ENCODE data around the gene VAMP8. TPM values are rescaled to one million over a fixed set of nuclear protein-coding genes. Genes with fewer than 3 reads are reported as not detected.

Gene VAMP8
- total RNA-seq, 2 donors from 2014 or later: 80.4 to 146 TPM

GRCh38 chr2:85597241-85597640, 19.9 kb downstream of the VAMP8 start:
- peaks cover 26% of the 10 kb centered on the region for H3K36me3 Mint-ChIP-seq (ENCODE audit: low read depth)
- Histone ChIP-seq H3K4me1 (ENCODE audit: control insufficient read depth, insufficient read depth, low read length) (peaks cover 8% of the 10 kb centered on the region), H3K9ac (ENCODE audit: extremely low read depth, low read length, poor library complexity, severe bottlenecking) (no peak overlapping the region), H3K9me3 (ENCODE audit: control insufficient read depth, low read length) (no peaks in the 10 kb centered on the region), H3K27me3 (ENCODE audit: control insufficient read depth, insufficient read depth, low read length, poor library complexity, severe bottlenecking) (no peaks in the 10 kb centered on the region), H3K27ac (ENCODE audit: low read depth, low read length) (no peak overlapping the region), H3K36me3 (ENCODE audit: control insufficient read depth, insufficient read depth, low read length) (peaks cover 30% of the 10 kb centered on the region), H3K4me3 (ENCODE audit: low read length) (peak overlapping the region; percentile 91)
- no peak overlapping the region for H3K27ac Mint-ChIP-seq
- H3K4me3 Mint-ChIP-seq: peak overlapping the region; percentile 99
- H3K4me1 Mint-ChIP-seq: peaks cover 21% of the 10 kb centered on the region
- no peak for DNase-seq
- WGBS, 2 experiments (ENCODE audit: insufficient coverage in 1 of 2, insufficient read length in 1 of 2): 94 to 100% methylated on average over 4 to 5 of the region's 5 CpGs
- H3K9me3 Mint-ChIP-seq: no peaks in the 10 kb centered on the region
- no peak for TF ChIP-seq CTCF (conservative IDR thresholded peaks at IDR 0.05)
- no peaks in the 10 kb centered on the region for H3K27me3 Mint-ChIP-seq (ENCODE audit: insufficient read depth)

GRCh38 chr2:85598594-85599340, 21.4 kb downstream of the VAMP8 start:
- Histone ChIP-seq H3K9ac (ENCODE audit: extremely low read depth, low read length, poor library complexity, severe bottlenecking) (no peak overlapping the region), H3K4me1 (ENCODE audit: control insufficient read depth, insufficient read depth, low read length) (peaks cover 8% of the 10 kb centered on the region), H3K36me3 (ENCODE audit: control insufficient read depth, insufficient read depth, low read length) (peaks cover 30% of the 10 kb centered on the region), H3K27me3 (ENCODE audit: control insufficient read depth, insufficient read depth, low read length, poor library complexity, severe bottlenecking) (no peaks in the 10 kb centered on the region), H3K9me3 (ENCODE audit: control insufficient read depth, low read length) (no peaks in the 10 kb centered on the region), H3K27ac (ENCODE audit: low read depth, low read length) (no peak overlapping the region), H3K4me3 (ENCODE audit: low read length) (peak overlapping the region; percentile 56)
- Mint-ChIP-seq H3K4me3 (no peak overlapping the region), H3K27me3 (ENCODE audit: insufficient read depth) (no peaks in the 10 kb centered on the region), H3K36me3 (ENCODE audit: low read depth) (peaks cover 26% of the 10 kb centered on the region), H3K27ac (no peak overlapping the region), H3K9me3 (no peaks in the 10 kb centered on the region), H3K4me1 (peaks cover 22% of the 10 kb centered on the region)
- 91 to 94% methylated on average over 7 to 14 of the region's 14 CpGs for WGBS, 2 experiments (ENCODE audit: insufficient coverage in 1 of 2, insufficient read length in 1 of 2)
- no peak for TF ChIP-seq CTCF (conservative IDR thresholded peaks at IDR 0.05)
- DNase-seq: peak; percentile 36

- H3K4me3 ChIP-seq (ENCODE audit: low read length): no peak overlapping the region
- DNase-seq: peak; percentile 41
- TF ChIP-seq CTCF (conservative IDR thresholded peaks at IDR 0.05): no peak
- H3K27me3 ChIP-seq (ENCODE audit: control insufficient read depth, insufficient read depth, low read length, poor library complexity, severe bottlenecking): no peaks in the 10 kb centered on the region
- no peak overlapping the region for H3K27ac ChIP-seq (ENCODE audit: low read depth, low read length)
- Mint-ChIP-seq H3K4me3 (no peak overlapping the region), H3K4me1 (peaks cover 21% of the 10 kb centered on the region), H3K27me3 (ENCODE audit: insufficient read depth) (no peaks in the 10 kb centered on the region), H3K36me3 (ENCODE audit: low read depth) (peaks cover 26% of the 10 kb centered on the region), H3K9me3 (no peaks in the 10 kb centered on the region), H3K27ac (no peak overlapping the region)
- no peak overlapping the region for H3K9ac ChIP-seq (ENCODE audit: extremely low read depth, low read length, poor library complexity, severe bottlenecking)
- peaks cover 30% of the 10 kb centered on the region for H3K36me3 ChIP-seq (ENCODE audit: control insufficient read depth, insufficient read depth, low read length)
- WGBS, 2 experiments (ENCODE audit: insufficient coverage in 1 of 2, insufficient read length in 1 of 2): 89 to 92% methylated on average over 15 to 17 of the region's 17 CpGs
- H3K9me3 ChIP-seq (ENCODE audit: control insufficient read depth, low read length): no peaks in the 10 kb centered on the region
- peaks cover 8% of the 10 kb centered on the region for H3K4me1 ChIP-seq (ENCODE audit: control insufficient read depth, insufficient read depth, low read length)
These were observed 22.3 kb downstream of the VAMP8 start for GRCh38 chr2:85599468-85600234.

Measured in endodermal cell (in vitro differentiated cells).